ENCODE results near the gene MMAB. TPM values are rescaled to one million over a fixed set of nuclear protein-coding genes. Genes with fewer than 3 reads are reported as not detected.

The MMAB gene
- polyA plus RNA-seq, 2 donors: 42.5 to 50.3 TPM

DNA sequence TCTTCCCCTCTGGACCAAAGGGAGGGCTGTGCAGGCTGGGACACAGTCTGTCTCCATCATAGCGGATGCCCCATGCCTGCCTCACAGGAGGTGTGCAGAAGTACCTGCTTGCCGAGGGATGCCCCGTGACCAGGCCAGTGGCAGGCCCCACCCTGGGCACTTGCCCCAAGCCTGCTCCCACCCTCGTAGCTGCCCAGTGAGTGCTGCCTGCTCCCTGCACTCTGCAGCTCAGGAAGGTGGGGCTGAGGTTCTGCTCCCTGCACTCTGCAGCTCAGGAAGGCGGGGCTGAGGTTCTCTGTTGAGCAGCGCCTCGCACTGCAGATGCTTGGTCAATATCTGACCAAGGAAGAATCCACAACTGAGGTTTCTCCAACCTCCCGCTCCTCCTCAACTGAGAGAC, 6.9 kb downstream of the MMAB start:
- no peaks in the 10 kb centered on the region for H3K9me3 ChIP-seq (ENCODE audit: control insufficient read depth in 2 of 2, insufficient read depth in 1 of 2, low read depth in 1 of 2, low read length in 1 of 2)
- no peaks in the 10 kb centered on the region for H3K4me1 ChIP-seq (ENCODE audit: control insufficient read depth in 2 of 2, insufficient read depth in 2 of 2, low read length in 1 of 2)
- WGBS, 2 donors: 89 to 91% methylated on average over 8 of the region's 8 CpGs
- no peak overlapping the region for H3K27ac ChIP-seq (ENCODE audit: low read depth in 2 of 2, low read length in 1 of 2)
- no peaks in the 10 kb centered on the region for H3K27me3 ChIP-seq (ENCODE audit: control insufficient read depth in 1 of 2, insufficient read depth in 2 of 2, low read length in 2 of 2)
- H3K4me3 ChIP-seq (ENCODE audit: low read depth in 1 of 2, low read length in 2 of 2): no peak overlapping the region
- H3K36me3 ChIP-seq (ENCODE audit: control insufficient read depth in 2 of 2, insufficient read depth in 2 of 2, low read length in 1 of 2): peaks cover 7 to 56% of the 10 kb centered on the region in 2 donors

DNA sequence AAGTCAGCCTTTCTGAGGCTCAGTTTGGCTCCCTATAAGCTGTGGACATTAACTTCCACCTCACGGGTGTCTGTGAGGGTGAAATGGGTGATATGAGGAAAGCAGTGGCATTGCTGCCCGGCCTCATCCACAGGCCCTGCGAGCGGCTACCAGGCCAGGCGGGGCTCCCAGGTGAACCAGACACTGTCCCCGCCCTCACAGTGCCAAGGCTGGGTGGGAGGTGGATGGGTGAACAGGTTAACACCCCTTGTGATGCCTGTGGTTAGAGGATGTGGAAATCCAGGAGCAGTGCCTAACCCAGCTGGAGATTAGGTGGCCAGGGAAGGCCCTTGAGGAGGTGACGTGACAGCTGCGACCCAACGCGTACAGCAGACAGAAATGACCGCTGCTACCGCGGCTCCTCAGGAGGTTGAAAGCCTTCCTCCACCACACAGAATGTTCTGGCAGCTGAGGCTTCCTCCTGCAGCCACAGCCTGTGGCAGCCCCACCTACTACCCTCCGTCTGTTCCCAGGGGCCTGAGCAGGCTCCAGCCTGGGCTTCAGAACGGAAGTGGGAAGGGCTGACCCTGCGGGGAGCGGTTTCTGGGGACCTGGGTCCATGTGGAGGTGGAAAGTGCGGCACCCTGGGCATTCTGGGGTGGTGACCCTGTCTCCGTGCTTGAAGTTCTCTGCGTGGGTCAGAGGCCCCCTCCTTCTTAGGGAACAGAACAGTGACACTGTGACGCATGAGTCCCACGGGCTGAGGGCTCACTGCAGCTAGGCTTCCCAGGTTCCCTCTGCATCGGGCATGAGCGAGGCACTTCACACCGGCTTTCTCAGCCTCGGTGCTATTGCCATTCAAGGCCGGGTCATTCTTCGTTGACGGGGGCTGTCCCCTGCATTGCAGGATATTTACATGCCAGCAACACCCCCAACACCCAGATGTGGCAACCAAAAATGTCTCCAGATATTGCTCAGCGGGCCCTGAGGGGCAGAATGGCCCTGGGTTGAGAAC, 9.7 kb downstream of the MMAB start:
- H3K27ac ChIP-seq (ENCODE audit: low read depth in 2 of 2, low read length in 1 of 2): no peak overlapping the region
- no peaks in the 10 kb centered on the region for H3K9me3 ChIP-seq (ENCODE audit: control insufficient read depth in 2 of 2, insufficient read depth in 1 of 2, low read depth in 1 of 2, low read length in 1 of 2)
- H3K4me3 ChIP-seq (ENCODE audit: low read depth in 1 of 2, low read length in 2 of 2): no peak overlapping the region
- peaks cover 10 to 57% of the 10 kb centered on the region in 2 donors for H3K36me3 ChIP-seq (ENCODE audit: control insufficient read depth in 2 of 2, insufficient read depth in 2 of 2, low read length in 1 of 2)
- 88 to 92% methylated on average over 30 of the region's 30 CpGs for WGBS, 2 donors
- H3K4me1 ChIP-seq (ENCODE audit: control insufficient read depth in 2 of 2, insufficient read depth in 2 of 2, low read length in 1 of 2): no peaks in the 10 kb centered on the region
- no peaks in the 10 kb centered on the region for H3K27me3 ChIP-seq (ENCODE audit: control insufficient read depth in 1 of 2, insufficient read depth in 2 of 2, low read length in 2 of 2)

DNA sequence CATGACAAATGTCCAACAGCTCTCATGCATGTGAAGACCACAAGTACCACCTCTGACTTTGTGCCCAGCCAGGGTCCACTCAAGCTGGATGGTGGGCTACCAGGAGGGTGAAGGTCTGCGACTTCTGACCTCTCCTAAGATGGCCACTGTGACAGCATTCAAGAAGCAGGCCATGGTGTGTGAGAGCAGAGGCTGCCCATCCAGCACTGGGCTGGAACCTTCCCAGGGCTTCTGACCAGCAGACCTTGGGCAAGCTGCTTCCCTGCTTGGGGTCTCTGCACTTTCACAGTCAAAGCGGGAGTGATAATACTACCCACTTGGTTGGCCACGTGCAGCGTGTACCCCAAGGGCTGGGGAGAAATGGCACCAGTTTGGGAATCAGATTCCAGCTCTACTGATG, 10.4 kb downstream of the MMAB start:
- H3K4me3 ChIP-seq (ENCODE audit: low read depth in 1 of 2, low read length in 2 of 2): no peak overlapping the region
- 93 to 94% methylated on average over 4 of the region's 4 CpGs for WGBS, 2 donors
- H3K27me3 ChIP-seq (ENCODE audit: control insufficient read depth in 1 of 2, insufficient read depth in 2 of 2, low read length in 2 of 2): no peaks in the 10 kb centered on the region
- H3K27ac ChIP-seq (ENCODE audit: low read depth in 2 of 2, low read length in 1 of 2): no peak overlapping the region
- peaks cover 2 to 5% of the 10 kb centered on the region in 2 donors for H3K4me1 ChIP-seq (ENCODE audit: control insufficient read depth in 2 of 2, insufficient read depth in 2 of 2, low read length in 1 of 2)
- H3K9me3 ChIP-seq (ENCODE audit: control insufficient read depth in 2 of 2, insufficient read depth in 1 of 2, low read depth in 1 of 2, low read length in 1 of 2): no peaks in the 10 kb centered on the region
- peaks cover 10 to 50% of the 10 kb centered on the region in 2 donors for H3K36me3 ChIP-seq (ENCODE audit: control insufficient read depth in 2 of 2, insufficient read depth in 2 of 2, low read length in 1 of 2)

DNA sequence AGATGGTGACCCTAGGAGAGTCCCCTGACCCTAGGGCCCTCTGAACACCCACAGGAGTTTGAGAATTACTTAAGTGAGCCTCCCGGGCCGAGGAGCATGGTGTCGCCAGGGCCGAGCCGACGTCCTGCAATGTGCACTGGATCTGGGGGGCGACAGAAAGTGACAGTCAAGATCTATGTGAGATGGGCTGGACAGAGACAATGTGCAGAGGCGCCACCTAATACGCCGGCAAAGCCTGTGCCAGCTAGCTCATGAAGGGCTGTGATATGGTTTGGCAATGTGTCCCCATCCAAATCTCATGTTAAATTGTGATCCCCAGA, 11.6 kb downstream of the MMAB start:
- H3K9me3 ChIP-seq (ENCODE audit: control insufficient read depth in 2 of 2, insufficient read depth in 1 of 2, low read depth in 1 of 2, low read length in 1 of 2): no peaks in the 10 kb centered on the region
- H3K27ac ChIP-seq (ENCODE audit: low read depth in 2 of 2, low read length in 1 of 2): no peak overlapping the region
- peaks cover 5% of the 10 kb centered on the region in 2 donors for H3K4me1 ChIP-seq (ENCODE audit: control insufficient read depth in 2 of 2, insufficient read depth in 2 of 2, low read length in 1 of 2)
- no peak overlapping the region for H3K4me3 ChIP-seq (ENCODE audit: low read depth in 1 of 2, low read length in 2 of 2)
- peaks cover 6 to 41% of the 10 kb centered on the region in 2 donors for H3K36me3 ChIP-seq (ENCODE audit: control insufficient read depth in 2 of 2, insufficient read depth in 2 of 2, low read length in 1 of 2)
- WGBS, 2 donors: 96% methylated on average over 10 of the region's 10 CpGs
- no peaks in the 10 kb centered on the region for H3K27me3 ChIP-seq (ENCODE audit: control insufficient read depth in 1 of 2, insufficient read depth in 2 of 2, low read length in 2 of 2)

DNA sequence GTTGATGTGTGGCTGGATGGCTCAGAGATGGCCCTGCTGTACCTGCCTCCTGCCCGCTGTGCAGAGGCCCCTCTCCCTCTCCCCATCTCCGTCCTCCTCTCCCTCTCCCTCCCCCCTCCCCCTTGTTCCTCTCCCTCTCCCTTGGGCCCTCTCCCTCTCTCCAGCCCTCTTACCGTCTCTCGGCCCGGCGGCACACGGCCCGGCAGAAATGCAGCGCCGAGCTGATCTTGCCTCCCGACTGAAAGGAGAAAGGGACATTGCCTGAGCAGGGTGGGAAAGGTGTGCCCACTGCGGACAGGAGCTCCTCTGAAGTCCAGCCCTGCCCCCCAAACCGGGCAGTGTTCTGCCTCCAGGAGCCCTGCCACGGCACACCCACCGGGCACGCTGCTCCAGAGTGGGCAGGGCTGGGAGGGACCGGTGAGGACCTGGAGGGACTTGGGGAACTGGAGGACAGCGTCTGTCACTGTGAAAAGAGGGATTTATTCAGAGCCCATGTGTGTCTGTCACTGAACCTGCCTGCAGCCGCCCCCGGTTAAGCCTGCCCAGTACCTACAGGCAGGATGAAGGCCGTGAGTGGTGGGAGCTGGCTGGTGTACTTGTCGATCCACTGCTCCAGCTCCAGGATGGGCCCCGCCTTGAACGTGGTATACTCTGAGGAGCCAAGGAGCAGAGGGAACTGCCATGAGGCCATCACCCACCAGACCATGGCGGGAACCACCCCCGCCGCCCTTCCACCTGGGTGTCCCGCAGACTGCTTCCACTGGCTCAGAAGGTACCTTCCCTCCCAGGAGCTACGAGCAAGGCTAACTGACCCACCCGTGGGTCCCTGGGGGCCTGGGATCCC, 12.2 kb downstream of the MMAB start:
- WGBS, 2 donors: 88 to 91% methylated on average over 30 of the region's 30 CpGs

DNA sequence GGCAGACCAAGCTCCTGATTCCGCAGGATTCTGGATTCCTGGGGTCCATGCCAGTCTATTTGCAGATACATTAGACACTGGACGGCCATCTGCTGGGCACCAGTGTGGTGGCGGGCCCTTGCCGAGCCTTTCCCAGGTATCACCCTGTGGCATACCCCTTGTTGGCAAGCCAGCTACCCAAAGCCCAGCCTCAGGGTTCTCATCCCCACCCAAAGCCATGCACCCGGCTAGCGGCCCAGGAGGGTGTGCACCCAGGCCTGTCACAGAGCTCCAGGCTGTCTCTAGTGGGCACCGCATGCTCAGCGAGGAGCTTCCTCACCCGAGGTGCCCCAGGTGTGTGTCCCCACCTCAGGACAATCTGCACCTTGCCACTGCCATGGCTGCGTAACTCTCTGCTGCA, 13.7 kb downstream of the MMAB start:
- Histone ChIP-seq H3K27me3 (ENCODE audit: control insufficient read depth in 1 of 2, insufficient read depth in 2 of 2, low read length in 2 of 2) (no peaks in the 10 kb centered on the region), H3K4me3 (ENCODE audit: low read depth in 1 of 2, low read length in 2 of 2) (no peak overlapping the region), H3K4me1 (ENCODE audit: control insufficient read depth in 2 of 2, insufficient read depth in 2 of 2, low read length in 1 of 2) (peaks cover 5 to 8% of the 10 kb centered on the region in 2 donors), H3K27ac (ENCODE audit: low read depth in 2 of 2, low read length in 1 of 2) (no peak overlapping the region), H3K36me3 (ENCODE audit: control insufficient read depth in 2 of 2, insufficient read depth in 2 of 2, low read length in 1 of 2) (peaks cover 6 to 26% of the 10 kb centered on the region in 2 donors), H3K9me3 (ENCODE audit: control insufficient read depth in 2 of 2, insufficient read depth in 1 of 2, low read depth in 1 of 2, low read length in 1 of 2) (no peaks in the 10 kb centered on the region)
- 90 to 95% methylated on average over 10 of the region's 10 CpGs for WGBS, 2 donors

More for the DNA sequence above, 12.2 kb downstream of the MMAB start:
- peaks cover 5% of the 10 kb centered on the region in 2 donors for H3K4me1 ChIP-seq (ENCODE audit: control insufficient read depth in 2 of 2, insufficient read depth in 2 of 2, low read length in 1 of 2)
- no peaks in the 10 kb centered on the region for H3K9me3 ChIP-seq (ENCODE audit: control insufficient read depth in 2 of 2, insufficient read depth in 1 of 2, low read depth in 1 of 2, low read length in 1 of 2)
- no peak overlapping the region for H3K27ac ChIP-seq (ENCODE audit: low read depth in 2 of 2, low read length in 1 of 2)
- H3K27me3 ChIP-seq (ENCODE audit: control insufficient read depth in 1 of 2, insufficient read depth in 2 of 2, low read length in 2 of 2): no peaks in the 10 kb centered on the region
- no peak overlapping the region for H3K4me3 ChIP-seq (ENCODE audit: low read depth in 1 of 2, low read length in 2 of 2)
- peaks cover 6 to 36% of the 10 kb centered on the region in 2 donors for H3K36me3 ChIP-seq (ENCODE audit: control insufficient read depth in 2 of 2, insufficient read depth in 2 of 2, low read length in 1 of 2)

DNA sequence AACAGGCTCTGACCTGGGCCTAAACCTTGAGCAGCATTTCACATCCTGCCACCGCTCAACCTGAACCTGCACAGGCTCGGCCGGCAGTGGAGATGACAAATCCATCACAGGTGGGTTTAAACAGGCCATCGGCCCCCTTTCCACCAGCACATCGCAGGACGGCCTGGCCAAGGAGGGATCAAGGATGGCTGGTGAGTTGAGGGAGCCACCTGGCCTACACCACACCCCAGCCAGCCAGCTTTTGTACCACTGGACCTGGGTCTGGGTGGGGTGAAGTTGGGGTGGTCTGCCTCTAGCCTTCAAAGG, 14.2 kb downstream of the MMAB start:
- H3K27ac ChIP-seq (ENCODE audit: low read depth in 2 of 2, low read length in 1 of 2): no peak overlapping the region
- H3K36me3 ChIP-seq (ENCODE audit: control insufficient read depth in 2 of 2, insufficient read depth in 2 of 2, low read length in 1 of 2): peaks cover 6 to 26% of the 10 kb centered on the region in 2 donors

DNA sequence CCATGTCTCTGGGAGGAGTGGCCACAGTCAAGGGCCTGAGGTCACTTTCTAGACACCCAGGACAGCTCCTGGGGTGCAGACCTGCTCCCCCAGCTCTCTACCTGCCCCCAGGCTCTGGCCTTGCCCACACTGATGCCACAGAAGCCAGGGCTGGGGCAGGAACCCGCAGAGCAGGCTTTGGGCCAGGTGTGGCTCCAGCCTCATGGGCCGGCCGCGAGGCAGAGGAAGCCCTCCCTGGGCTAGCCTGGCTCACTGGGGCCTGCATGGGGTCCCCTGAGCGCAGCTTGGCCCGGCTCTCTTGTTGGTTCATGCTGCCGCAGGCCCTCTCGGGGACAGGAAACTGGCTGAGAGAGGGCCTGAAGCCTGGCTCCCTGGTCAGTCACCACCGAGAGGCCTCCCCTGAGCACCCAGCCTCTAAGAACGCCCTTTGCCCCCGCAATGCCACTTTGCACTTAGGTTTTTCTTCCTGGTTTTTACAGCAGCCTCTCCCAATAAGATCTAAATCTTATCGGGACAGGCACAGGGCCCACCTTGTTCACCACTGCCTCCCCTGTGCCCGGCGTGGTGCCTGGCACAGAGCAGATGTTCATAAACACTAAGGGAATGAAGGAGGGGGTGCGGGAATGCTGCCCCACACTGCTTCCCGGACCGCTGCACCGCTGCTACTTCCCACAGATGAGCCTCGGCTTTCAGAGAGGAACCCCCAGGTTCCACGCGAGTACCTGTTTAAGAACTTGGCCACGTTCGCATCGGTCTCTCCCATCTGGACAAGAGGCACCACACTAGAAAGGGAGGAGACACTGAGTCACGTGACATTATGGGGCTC, 14.7 kb downstream of the MMAB start:
- Histone ChIP-seq H3K36me3 (ENCODE audit: control insufficient read depth in 2 of 2, insufficient read depth in 2 of 2, low read length in 1 of 2) (peaks cover 6 to 22% of the 10 kb centered on the region in 2 donors), H3K4me1 (ENCODE audit: control insufficient read depth in 2 of 2, insufficient read depth in 2 of 2, low read length in 1 of 2) (peaks cover 5 to 8% of the 10 kb centered on the region in 2 donors), H3K27ac (ENCODE audit: low read depth in 2 of 2, low read length in 1 of 2) (peak overlapping the region in 1 of 2 donors; percentile 74), H3K4me3 (ENCODE audit: low read depth in 1 of 2, low read length in 2 of 2) (no peak overlapping the region), H3K27me3 (ENCODE audit: control insufficient read depth in 1 of 2, insufficient read depth in 2 of 2, low read length in 2 of 2) (no peaks in the 10 kb centered on the region), H3K9me3 (ENCODE audit: control insufficient read depth in 2 of 2, insufficient read depth in 1 of 2, low read depth in 1 of 2, low read length in 1 of 2) (no peaks in the 10 kb centered on the region)
- WGBS, 2 donors: 86 to 92% methylated on average over 25 of the region's 25 CpGs

More for the DNA sequence above, 14.2 kb downstream of the MMAB start:
- no peaks in the 10 kb centered on the region for H3K27me3 ChIP-seq (ENCODE audit: control insufficient read depth in 1 of 2, insufficient read depth in 2 of 2, low read length in 2 of 2)
- no peaks in the 10 kb centered on the region for H3K9me3 ChIP-seq (ENCODE audit: control insufficient read depth in 2 of 2, insufficient read depth in 1 of 2, low read depth in 1 of 2, low read length in 1 of 2)
- 89 to 97% methylated on average over 6 of the region's 6 CpGs for WGBS, 2 donors
- H3K4me1 ChIP-seq (ENCODE audit: control insufficient read depth in 2 of 2, insufficient read depth in 2 of 2, low read length in 1 of 2): peaks cover 5 to 8% of the 10 kb centered on the region in 2 donors
- no peak overlapping the region for H3K4me3 ChIP-seq (ENCODE audit: low read depth in 1 of 2, low read length in 2 of 2)

DNA sequence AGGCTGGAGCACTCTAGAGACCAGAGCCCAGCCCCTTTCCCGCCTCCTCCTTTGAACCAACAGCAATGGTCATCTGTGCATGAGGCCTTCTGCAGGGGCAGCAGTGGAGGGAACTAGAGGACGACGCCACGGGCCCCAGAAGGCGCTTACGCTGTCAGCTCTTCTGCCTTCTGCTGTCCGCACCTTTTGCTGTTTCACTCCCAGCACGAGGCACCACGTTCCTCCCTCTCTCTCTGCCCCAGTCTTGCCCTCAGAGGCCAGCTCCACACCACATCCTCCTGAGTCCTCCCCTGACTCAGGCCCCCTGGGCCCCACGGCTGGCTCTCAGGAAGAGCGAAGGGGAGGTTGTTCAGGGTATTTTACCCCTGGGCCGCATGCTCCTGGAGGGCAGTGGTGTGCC, 15.5 kb downstream of the MMAB start:
- peak overlapping the region; percentile 28 to 74 for H3K27ac ChIP-seq (ENCODE audit: low read depth in 2 of 2, low read length in 1 of 2)
- no peaks in the 10 kb centered on the region for H3K27me3 ChIP-seq (ENCODE audit: control insufficient read depth in 1 of 2, insufficient read depth in 2 of 2, low read length in 2 of 2)
- WGBS, 2 donors: 82 to 86% methylated on average over 12 of the region's 12 CpGs
- no peaks in the 10 kb centered on the region for H3K9me3 ChIP-seq (ENCODE audit: control insufficient read depth in 2 of 2, insufficient read depth in 1 of 2, low read depth in 1 of 2, low read length in 1 of 2)
- peaks cover 5 to 8% of the 10 kb centered on the region in 2 donors for H3K4me1 ChIP-seq (ENCODE audit: control insufficient read depth in 2 of 2, insufficient read depth in 2 of 2, low read length in 1 of 2)
- no peak overlapping the region for H3K4me3 ChIP-seq (ENCODE audit: low read depth in 1 of 2, low read length in 2 of 2)
- H3K36me3 ChIP-seq (ENCODE audit: control insufficient read depth in 2 of 2, insufficient read depth in 2 of 2, low read length in 1 of 2): peaks cover 6 to 14% of the 10 kb centered on the region in 2 donors
